ENCODE data around the gene SSB. TPM values are rescaled to one million over a fixed set of nuclear protein-coding genes. Genes with fewer than 3 reads are reported as not detected.
"Not testable (repeated sequence)": the region's sequence is repeated elsewhere in the genome, so short reads cannot be mapped to it uniquely, and the experiment has no call there.

The SSB gene
- total and polyA plus RNA-seq, 4 donors: 58.0 to 116 (median 71.3) TPM

- Histone ChIP-seq H3K4me3 (no peak overlapping the region), H3K9ac (ENCODE audit: insufficient read depth in 1 of 2, low read length in 2 of 2) (no peak overlapping the region), H3K9me3 (ENCODE audit: control insufficient read depth in 4 of 4, insufficient read depth in 3 of 4, low read length in 3 of 4) (no peaks in the 10 kb centered on the region), H3K27ac (ENCODE audit: low read depth in 1 of 2, low read length in 1 of 2) (no peak overlapping the region), H3K27me3 (ENCODE audit: control insufficient read depth in 3 of 3, insufficient read depth in 3 of 3, low read length in 2 of 3) (no peaks in the 10 kb centered on the region), H3K4me1 (ENCODE audit: control insufficient read depth in 5 of 5, insufficient read depth in 5 of 5, low read length in 5 of 5) (peaks cover 0 to 2% (median 0%) of the 10 kb centered on the region in 5 donors), H3K36me3 (ENCODE audit: control insufficient read depth in 4 of 4, insufficient read depth in 4 of 4, low read length in 4 of 4) (peaks cover 9 to 46% (median 21%) of the 10 kb centered on the region in 4 donors)
- no peak for ATAC-seq (ENCODE audit: insufficient read depth, low FRiP score)
- TF ChIP-seq CTCF (IDR thresholded peaks at IDR 0.05; ENCODE audit: control extremely low read depth, extremely low read depth): no peak
- DNase-seq: no peak
- 83 to 92% methylated on average over 4 of the region's 4 CpGs for WGBS, 2 donors
Measured at GRCh38 chr2:169808221-169808620, 9.6 kb downstream of the SSB start.

- Histone ChIP-seq H3K36me3 (ENCODE audit: control insufficient read depth in 4 of 4, insufficient read depth in 4 of 4, low read length in 4 of 4) (peaks cover 14 to 31% (median 19%) of the 10 kb centered on the region in 4 donors), H3K4me3 (no peak overlapping the region), H3K9ac (ENCODE audit: insufficient read depth in 1 of 2, low read length in 2 of 2) (no peak overlapping the region), H3K27ac (ENCODE audit: low read depth in 1 of 2, low read length in 1 of 2) (no peak overlapping the region), H3K9me3 (ENCODE audit: control insufficient read depth in 4 of 4, insufficient read depth in 3 of 4, low read length in 3 of 4) (no peaks in the 10 kb centered on the region), H3K4me1 (ENCODE audit: control insufficient read depth in 5 of 5, insufficient read depth in 5 of 5, low read length in 5 of 5) (no peaks in the 10 kb centered on the region), H3K27me3 (ENCODE audit: control insufficient read depth in 3 of 3, insufficient read depth in 3 of 3, low read length in 2 of 3) (no peaks in the 10 kb centered on the region)
- WGBS, 2 donors: 56 to 58% methylated on average over 1 of the region's 1 CpG
- no peak for DNase-seq
- ATAC-seq (ENCODE audit: insufficient read depth, low FRiP score): no peak
- TF ChIP-seq CTCF (IDR thresholded peaks at IDR 0.05; ENCODE audit: control extremely low read depth, extremely low read depth): no peak
Measured at GRCh38 chr2:169815849-169816248, 17.2 kb downstream of the SSB start.

- not testable (repeated sequence) for H3K4me3 ChIP-seq; DNase-seq; H3K9ac ChIP-seq (ENCODE audit: insufficient read depth in 1 of 2, low read length in 2 of 2); H3K27me3 ChIP-seq (ENCODE audit: control insufficient read depth in 3 of 3, insufficient read depth in 3 of 3, low read length in 2 of 3); ATAC-seq (ENCODE audit: insufficient read depth, low FRiP score); H3K4me1 ChIP-seq (ENCODE audit: control insufficient read depth in 5 of 5, insufficient read depth in 5 of 5, low read length in 5 of 5); H3K27ac ChIP-seq (ENCODE audit: low read depth in 1 of 2, low read length in 1 of 2); H3K9me3 ChIP-seq (ENCODE audit: control insufficient read depth in 4 of 4, insufficient read depth in 3 of 4, low read length in 3 of 4)
- H3K36me3 ChIP-seq (ENCODE audit: control insufficient read depth in 4 of 4, insufficient read depth in 4 of 4, low read length in 4 of 4): peaks cover 14 to 24% (median 16%) of the 10 kb centered on the region in 4 donors
Measured at GRCh38 chr2:169816961-169817360, 18.3 kb downstream of the SSB start.

GRCh38 chr2:169817369-169817768, 18.7 kb downstream of the SSB start:
- DNase-seq: not testable (repeated sequence)
- peaks cover 11 to 19% (median 16%) of the 10 kb centered on the region in 4 donors for H3K36me3 ChIP-seq (ENCODE audit: control insufficient read depth in 4 of 4, insufficient read depth in 4 of 4, low read length in 4 of 4)

GRCh38 chr2:169818241-169818640, 19.6 kb downstream of the SSB start:
- no peak overlapping the region for H3K9ac ChIP-seq (ENCODE audit: insufficient read depth in 1 of 2, low read length in 2 of 2)
- no peak for TF ChIP-seq CTCF (IDR thresholded peaks at IDR 0.05; ENCODE audit: control extremely low read depth, extremely low read depth)
- H3K27ac ChIP-seq (ENCODE audit: low read depth in 1 of 2, low read length in 1 of 2): no peak overlapping the region
- ATAC-seq (ENCODE audit: insufficient read depth, low FRiP score) (no peak), DNase-seq (no peak)
- no peak overlapping the region for H3K4me3 ChIP-seq
- H3K9me3 ChIP-seq (ENCODE audit: control insufficient read depth in 4 of 4, insufficient read depth in 3 of 4, low read length in 3 of 4): no peaks in the 10 kb centered on the region
- H3K27me3 ChIP-seq (ENCODE audit: control insufficient read depth in 3 of 3, insufficient read depth in 3 of 3, low read length in 2 of 3): no peaks in the 10 kb centered on the region
- H3K36me3 ChIP-seq (ENCODE audit: control insufficient read depth in 4 of 4, insufficient read depth in 4 of 4, low read length in 4 of 4): peaks cover 10 to 18% (median 14%) of the 10 kb centered on the region in 4 donors
- peaks cover 0 to 4% (median 0%) of the 10 kb centered on the region in 5 donors for H3K4me1 ChIP-seq (ENCODE audit: control insufficient read depth in 5 of 5, insufficient read depth in 5 of 5, low read length in 5 of 5)

More at GRCh38 chr2:169817369-169817768, 18.7 kb downstream of the SSB start:
- 95 to 99% methylated on average over 6 of the region's 6 CpGs for WGBS, 2 donors
- not testable (repeated sequence) for H3K4me1 ChIP-seq (ENCODE audit: control insufficient read depth in 5 of 5, insufficient read depth in 5 of 5, low read length in 5 of 5); H3K27me3 ChIP-seq (ENCODE audit: control insufficient read depth in 3 of 3, insufficient read depth in 3 of 3, low read length in 2 of 3); ATAC-seq (ENCODE audit: insufficient read depth, low FRiP score); H3K4me3 ChIP-seq; H3K27ac ChIP-seq (ENCODE audit: low read depth in 1 of 2, low read length in 1 of 2); H3K9ac ChIP-seq (ENCODE audit: insufficient read depth in 1 of 2, low read length in 2 of 2); H3K9me3 ChIP-seq (ENCODE audit: control insufficient read depth in 4 of 4, insufficient read depth in 3 of 4, low read length in 3 of 4)

Measured in lung (tissue), 12 donors.